Right lung (tissue), 5 donors: ENCODE data around the gene CTDNEP1. TPM values are rescaled to one million over a fixed set of nuclear protein-coding genes. Genes with fewer than 3 reads are reported as not detected.

ENCODE experiments used
- polyA plus RNA-seq, 5 donors: library from polyadenylated mRNA; unstranded; fragments of 120-200 nt; gene quantifications; one replicate each; pipeline versions ENCODE4 v1.2.1 to v1.2.3, GENCODE V29; 2013; ENCODE audit warnings: inconsistent platforms in 1 of 5, low replicate concordance in 1 of 5; ENCODE audit not compliant: insufficient read length in 5 of 5, insufficient read depth in 1 of 5

The CTDNEP1 gene
- polyA plus RNA-seq, 5 donors = 128 to 156 (median 146) TPM

Other genes starting within 250 kb of the CTDNEP1 start
- 100 to 1,000 TPM; 111 to 157 (median 139) TPM for gene RNASEK, start 239.1 kb downstream of the CTDNEP1 start, polyA plus RNA-seq
- gene BCL6B, start 228.7 kb downstream of the CTDNEP1 start, polyA plus RNA-seq = 10 to 100 TPM; 29.2 to 43.3 (median 37.3) TPM
- 1 to 10 TPM; 3.4 to 5.2 (median 4.2) TPM for gene SLC16A13, start 215.7 kb downstream of the CTDNEP1 start, polyA plus RNA-seq
- gene SLC16A11, start 207.6 kb downstream of the CTDNEP1 start, polyA plus RNA-seq = 1 to 10 TPM in 3 of 5 donors, under 1 TPM in 2; 0.42 to 1.6 (median 1.2) TPM
- gene CLEC10A, start 171.5 kb downstream of the CTDNEP1 start, polyA plus RNA-seq = 1 to 10 TPM; 2.1 to 4.8 (median 3.5) TPM
- 1 to 10 TPM in 1 of 5 donors, under 1 TPM in 4; 0.31 to 2.1 (median 0.72) TPM for gene ASGR2, start 136.9 kb downstream of the CTDNEP1 start, polyA plus RNA-seq
- gene ASGR1, start 72.4 kb downstream of the CTDNEP1 start, polyA plus RNA-seq = 10 to 100 TPM in 3 of 5 donors, 1 to 10 TPM in 2; 7.2 to 11.9 (median 10.4) TPM
- 10 to 100 TPM; 33.6 to 62.3 (median 45.4) TPM for gene DLG4, start 31.9 kb downstream of the CTDNEP1 start, polyA plus RNA-seq
- gene ACADVL, start 31.8 kb downstream of the CTDNEP1 start, polyA plus RNA-seq = 100 to 1,000 TPM; 289 to 380 (median 360) TPM
- 10 to 100 TPM; 42.5 to 62.9 (median 56.0) TPM for gene DVL2, start 17.2 kb downstream of the CTDNEP1 start, polyA plus RNA-seq
- 10 to 100 TPM; 32.7 to 58.8 (median 46.7) TPM for gene PHF23, start 12.3 kb downstream of the CTDNEP1 start, polyA plus RNA-seq
- gene GABARAP, start 9.3 kb downstream of the CTDNEP1 start, polyA plus RNA-seq = 100 to 1,000 TPM; 375 to 529 (median 415) TPM
- gene ELP5, start 481 bp upstream of the CTDNEP1 start, polyA plus RNA-seq = 10 to 100 TPM; 36.6 to 49.7 (median 40.6) TPM
- 10 to 100 TPM; 22.3 to 35.1 (median 33.6) TPM for gene CLDN7, start 10.7 kb upstream of the CTDNEP1 start, polyA plus RNA-seq
- gene SLC2A4, start 30.0 kb upstream of the CTDNEP1 start, polyA plus RNA-seq = 1 to 10 TPM in 4 of 5 donors, under 1 TPM in 1; 0.80 to 2.7 (median 1.2) TPM
- 1 to 10 TPM; 1.2 to 2.4 (median 1.4) TPM for gene YBX2, start 42.9 kb upstream of the CTDNEP1 start, polyA plus RNA-seq
- gene EIF5A, start 55.9 kb upstream of the CTDNEP1 start, polyA plus RNA-seq = 100 to 1,000 TPM; 224 to 373 (median 229) TPM
- gene GPS2, start 63.6 kb upstream of the CTDNEP1 start, polyA plus RNA-seq = 10 to 100 TPM; 65.7 to 91.2 (median 81.3) TPM
- gene NEURL4, start 77.6 kb upstream of the CTDNEP1 start, polyA plus RNA-seq = 10 to 100 TPM; 19.7 to 31.2 (median 28.1) TPM
- 1 to 10 TPM; 5.5 to 9.9 (median 7.5) TPM for gene ACAP1, start 84.8 kb upstream of the CTDNEP1 start, polyA plus RNA-seq
- 10 to 100 TPM in 3 of 5 donors, 1 to 10 TPM in 2; 9.6 to 13.9 (median 10.3) TPM for gene KCTD11, start 100.4 kb upstream of the CTDNEP1 start, polyA plus RNA-seq
- gene TMEM95, start 103.4 kb upstream of the CTDNEP1 start, polyA plus RNA-seq = not detected
- gene TNK1, start 129.4 kb upstream of the CTDNEP1 start, polyA plus RNA-seq = 1 to 10 TPM; 5.1 to 6.8 (median 6.7) TPM
- 10 to 100 TPM; 39.3 to 74.6 (median 57.6) TPM for gene PLSCR3, start 142.8 kb upstream of the CTDNEP1 start, polyA plus RNA-seq
- gene TMEM256, start 152.4 kb upstream of the CTDNEP1 start, polyA plus RNA-seq = 10 to 100 TPM; 67.5 to 86.1 (median 74.5) TPM
- gene NLGN2, start 156.1 kb upstream of the CTDNEP1 start, polyA plus RNA-seq = 10 to 100 TPM; 22.6 to 36.3 (median 31.7) TPM
- not detected for gene SPEM1, start 168.6 kb upstream of the CTDNEP1 start, polyA plus RNA-seq
- gene SPEM2, start 173.9 kb upstream of the CTDNEP1 start, polyA plus RNA-seq = not detected
- gene SPEM3, start 177.1 kb upstream of the CTDNEP1 start, polyA plus RNA-seq = not detected
- 1 to 10 TPM; 2.1 to 3.2 (median 2.4) TPM for gene TMEM102, start 183.7 kb upstream of the CTDNEP1 start, polyA plus RNA-seq
- 1 to 10 TPM; 1.4 to 2.5 (median 1.9) TPM for gene FGF11, start 187.8 kb upstream of the CTDNEP1 start, polyA plus RNA-seq
- gene CHRNB1, start 193.3 kb upstream of the CTDNEP1 start, polyA plus RNA-seq = 10 to 100 TPM in 3 of 5 donors, 1 to 10 TPM in 2; 9.0 to 14.8 (median 10.5) TPM
- 10 to 100 TPM; 36.6 to 52.9 (median 43.8) TPM for gene ZBTB4, start 227.9 kb upstream of the CTDNEP1 start, polyA plus RNA-seq
- gene SLC35G6, start 229.7 kb upstream of the CTDNEP1 start, polyA plus RNA-seq = under 1 TPM; 0.15 to 0.40 (median 0.35) TPM
- gene POLR2A, start 232.6 kb upstream of the CTDNEP1 start, polyA plus RNA-seq = 100 to 1,000 TPM in 1 of 5 donors, 10 to 100 TPM in 4; 79.6 to 127 (median 89.6) TPM